ENCODE data around the gene CA9. TPM values are rescaled to one million over a fixed set of nuclear protein-coding genes. Genes with fewer than 3 reads are reported as not detected.

CA9 gene
- total RNA-seq, 1 experiment from 2014 or later, result not detected

DNA sequence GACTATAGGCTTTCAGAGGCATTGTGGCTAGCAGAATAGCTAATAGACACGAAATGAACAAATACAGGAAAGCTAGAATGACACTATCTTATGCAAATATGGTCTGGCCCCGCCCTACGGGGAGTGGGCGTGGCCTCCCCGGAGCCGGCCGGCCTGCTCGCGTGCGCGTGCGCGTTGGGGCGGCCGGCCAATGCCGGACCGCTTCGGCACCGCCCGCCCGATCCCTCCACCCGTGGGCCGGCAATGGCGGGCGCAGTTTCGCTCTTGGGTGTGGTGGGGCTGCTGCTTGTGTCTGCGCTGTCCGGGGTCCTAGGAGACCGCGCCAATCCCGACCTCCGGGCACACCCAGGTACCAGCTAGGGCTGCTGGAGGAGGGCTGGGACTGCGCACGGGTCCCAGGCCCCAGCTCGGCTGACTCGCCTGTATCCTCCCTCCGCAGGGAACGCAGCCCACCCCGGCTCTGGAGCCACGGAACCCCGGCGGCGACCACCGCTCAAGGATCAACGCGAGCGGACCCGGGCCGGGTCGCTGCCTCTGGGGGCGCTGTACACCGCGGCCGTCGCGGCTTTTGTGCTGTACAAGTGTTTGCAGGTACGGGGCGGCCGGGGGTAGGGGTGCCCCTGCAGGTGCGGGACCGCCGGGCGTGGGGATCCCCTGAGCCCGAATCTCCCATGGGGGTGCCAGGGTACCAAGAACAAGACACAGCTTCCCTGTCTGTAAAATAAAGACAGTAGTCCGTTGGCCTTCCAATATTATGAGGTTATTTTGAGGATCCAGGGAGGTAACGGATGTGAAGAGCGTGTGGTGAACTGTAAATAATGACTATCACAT is 15.4 kb upstream of the CA9 start, which contains the start of gene CCDC107:
Gene CCDC107, plus strand, starts transcription at position 156 of the 831 bp plus-strand sequence. Its CDS starts 88 bp downstream, at position 244.
- Histone ChIP-seq H3K4me3 (ENCODE audit: low read depth, low read length) (peak within 1 kb of the TSS; percentile 95), H3K36me3 (ENCODE audit: control insufficient read depth, insufficient read depth, low read length) (no peaks in the 10 kb centered on the region), H3K9me3 (no peaks in the 10 kb centered on the region), H3K4me1 (0 out of 2 replicates have a peak, but pooled peaks cover 5% of the 10 kb centered on the region), H3K27me3 (replicated peaks; ENCODE audit: control insufficient read depth, insufficient read depth, low read length) (no peaks in the 10 kb centered on the region)
- Mint-ChIP-seq H3K4me1 (ENCODE audit: low read depth, unreplicated experiment) (peaks cover 18% of the 10 kb centered on the region), H3K4me3 (ENCODE audit: unreplicated experiment) (peak within 1 kb of the TSS; percentile 76), H3K36me3 (ENCODE audit: insufficient read depth, unreplicated experiment) (peaks cover 52% of the 10 kb centered on the region), H3K27ac (ENCODE audit: unreplicated experiment) (peak within 1 kb of the TSS; percentile 82), H3K9me3 (ENCODE audit: unreplicated experiment) (no peaks in the 10 kb centered on the region), H3K27me3 (ENCODE audit: insufficient read depth, unreplicated experiment) (peaks cover 3% of the 10 kb centered on the region)
- BruUV-seq (replicated peaks), result TSS peak; percentile 68
- intact Hi-C loops (cut with micrococcal nuclease; ENCODE audit: unreplicated experiment), result loop anchor here (2.0 to 5.0 kb wide), 2 partner anchors 34 to 156 kb away; partner anchors contain the start of gene HINT2
- ChIA-PET POLR2A (interaction anchor here (0.5 to 2.3 kb wide), 15 partner anchors 11 to 532 kb away, joined by 3 to 35 read pairs (median 5); partner anchors contain the start of genes CREB3, GBA2, RGP1 and TLN1), CTCF (interaction anchor here (0.5 to 2.9 kb wide), 13 partner anchors 9 to 132 kb away, joined by 3 to 31 read pairs (median 4); partner anchors contain the start of genes CREB3, GBA2, RGP1 and TLN1)
- TF ChIP-seq, protein P1, sequence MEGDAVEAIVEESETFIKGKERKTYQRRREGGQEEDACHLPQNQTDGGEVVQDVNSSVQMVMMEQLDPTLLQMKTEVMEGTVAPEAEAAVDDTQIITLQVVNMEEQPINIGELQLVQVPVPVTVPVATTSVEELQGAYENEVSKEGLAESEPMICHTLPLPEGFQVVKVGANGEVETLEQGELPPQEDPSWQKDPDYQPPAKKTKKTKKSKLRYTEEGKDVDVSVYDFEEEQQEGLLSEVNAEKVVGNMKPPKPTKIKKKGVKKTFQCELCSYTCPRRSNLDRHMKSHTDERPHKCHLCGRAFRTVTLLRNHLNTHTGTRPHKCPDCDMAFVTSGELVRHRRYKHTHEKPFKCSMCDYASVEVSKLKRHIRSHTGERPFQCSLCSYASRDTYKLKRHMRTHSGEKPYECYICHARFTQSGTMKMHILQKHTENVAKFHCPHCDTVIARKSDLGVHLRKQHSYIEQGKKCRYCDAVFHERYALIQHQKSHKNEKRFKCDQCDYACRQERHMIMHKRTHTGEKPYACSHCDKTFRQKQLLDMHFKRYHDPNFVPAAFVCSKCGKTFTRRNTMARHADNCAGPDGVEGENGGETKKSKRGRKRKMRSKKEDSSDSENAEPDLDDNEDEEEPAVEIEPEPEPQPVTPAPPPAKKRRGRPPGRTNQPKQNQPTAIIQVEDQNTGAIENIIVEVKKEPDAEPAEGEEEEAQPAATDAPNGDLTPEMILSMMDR (IDR thresholded peaks at IDR 0.05; ENCODE audit: insufficient read depth in 1 of 2, low read depth in 1 of 2, low read length in 1 of 2, severe bottlenecking in 1 of 2, unreplicated experiment in 1 of 2), result peak; percentile 64 to 83
- peak; percentile 85 to 91 for DNase-seq

DNA sequence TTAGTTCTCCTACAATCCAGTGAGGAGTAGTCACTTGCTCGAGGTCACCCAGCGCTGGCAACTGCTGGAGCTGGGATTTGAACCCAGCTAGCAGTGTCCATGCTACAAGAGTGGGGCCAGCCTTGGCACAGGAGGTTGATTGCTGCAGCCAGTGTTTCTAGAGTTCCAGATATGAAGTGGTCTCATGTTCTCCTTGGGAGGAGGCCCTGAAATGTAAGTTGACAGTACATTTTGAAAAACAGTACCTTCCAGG is 14.8 kb upstream of the CA9 start:
- Histone ChIP-seq H3K4me1 (peaks cover 7% of the 10 kb centered on the region), H3K4me3 (ENCODE audit: low read depth, low read length) (peak overlapping the region; percentile 95), H3K9me3 (no peaks in the 10 kb centered on the region), H3K36me3 (ENCODE audit: control insufficient read depth, insufficient read depth, low read length) (no peaks in the 10 kb centered on the region), H3K27me3 (replicated peaks; ENCODE audit: control insufficient read depth, insufficient read depth, low read length) (no peaks in the 10 kb centered on the region)
- peaks cover 18% of the 10 kb centered on the region for H3K4me1 Mint-ChIP-seq (ENCODE audit: low read depth, unreplicated experiment)
- H3K4me3 Mint-ChIP-seq (ENCODE audit: unreplicated experiment), result peak overlapping the region; percentile 76
- TF ChIP-seq, protein P1 (IDR thresholded peaks at IDR 0.05; ENCODE audit: insufficient read depth in 1 of 2, low read depth in 1 of 2, low read length in 1 of 2, severe bottlenecking in 1 of 2, unreplicated experiment in 1 of 2), result no peak
- no TSS peak for BruUV-seq (replicated peaks)
- POLR2A ChIA-PET, result interaction anchor here (1.4 kb wide), 1 partner anchor 69 kb away, joined by 5 read pairs; no protein-coding TSS in a partner anchor
- H3K27ac Mint-ChIP-seq (ENCODE audit: unreplicated experiment), result peak overlapping the region; percentile 82
- peaks cover 3% of the 10 kb centered on the region for H3K27me3 Mint-ChIP-seq (ENCODE audit: insufficient read depth, unreplicated experiment)
- H3K36me3 Mint-ChIP-seq (ENCODE audit: insufficient read depth, unreplicated experiment), result peaks cover 52% of the 10 kb centered on the region
- CTCF ChIA-PET, result interaction anchor here (1.2 to 2.9 kb wide), 4 partner anchors 12 to 92 kb away, joined by 3 to 31 read pairs (median 6); no protein-coding TSS in a partner anchor
- intact Hi-C loops (cut with micrococcal nuclease; ENCODE audit: unreplicated experiment), result loop anchor here (2.0 to 5.0 kb wide), 2 partner anchors 33 to 156 kb away; partner anchors contain the start of gene HINT2
- DNase-seq, result no peak
- H3K9me3 Mint-ChIP-seq (ENCODE audit: unreplicated experiment), result no peaks in the 10 kb centered on the region

DNA sequence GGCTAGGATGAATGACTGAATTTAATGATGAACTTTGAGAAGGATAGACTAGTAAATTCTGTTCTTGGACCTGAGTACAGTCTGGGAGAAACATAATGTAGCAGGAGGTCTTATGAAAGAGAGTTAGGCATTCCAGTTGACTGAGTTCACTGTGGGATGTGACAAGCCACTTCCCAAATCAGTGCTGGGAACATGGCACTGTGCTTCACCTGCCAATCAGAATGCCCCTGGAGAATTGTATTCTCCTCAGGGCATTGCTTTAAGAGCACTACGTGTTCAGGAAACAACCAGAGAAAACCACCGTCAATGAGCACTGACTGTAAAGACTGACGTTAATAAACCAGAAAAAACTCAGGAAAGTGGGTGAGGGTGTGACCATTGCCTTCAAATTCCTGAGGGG is 14.4 kb upstream of the CA9 start:
- TF ChIP-seq, protein P1 (IDR thresholded peaks at IDR 0.05; ENCODE audit: insufficient read depth in 1 of 2, low read depth in 1 of 2, low read length in 1 of 2, severe bottlenecking in 1 of 2, unreplicated experiment in 1 of 2), result no peak
- Histone ChIP-seq H3K36me3 (ENCODE audit: control insufficient read depth, insufficient read depth, low read length) (no peaks in the 10 kb centered on the region), H3K9me3 (no peaks in the 10 kb centered on the region), H3K4me3 (ENCODE audit: low read depth, low read length) (peak overlapping the region; percentile 95), H3K4me1 (peaks cover 12% of the 10 kb centered on the region), H3K27me3 (replicated peaks; ENCODE audit: control insufficient read depth, insufficient read depth, low read length) (no peaks in the 10 kb centered on the region)
- POLR2A ChIA-PET, result interaction anchor here (1.4 kb wide), 1 partner anchor 69 kb away, joined by 5 read pairs; no protein-coding TSS in a partner anchor
- CTCF ChIA-PET, result interaction anchor here (2.9 kb wide), 1 partner anchor 13 kb away, joined by 31 read pairs; no protein-coding TSS in a partner anchor
- peak overlapping the region; percentile 82 for H3K27ac Mint-ChIP-seq (ENCODE audit: unreplicated experiment)
- peaks cover 3% of the 10 kb centered on the region for H3K27me3 Mint-ChIP-seq (ENCODE audit: insufficient read depth, unreplicated experiment)
- H3K4me3 Mint-ChIP-seq (ENCODE audit: unreplicated experiment), result peak overlapping the region; percentile 76
- DNase-seq, result no peak
- peaks cover 52% of the 10 kb centered on the region for H3K36me3 Mint-ChIP-seq (ENCODE audit: insufficient read depth, unreplicated experiment)
- intact Hi-C loops (cut with micrococcal nuclease; ENCODE audit: unreplicated experiment), result loop anchor here (2.0 to 5.0 kb wide), 2 partner anchors 33 to 155 kb away; partner anchors contain the start of gene HINT2
- H3K4me1 Mint-ChIP-seq (ENCODE audit: low read depth, unreplicated experiment), result peaks cover 18% of the 10 kb centered on the region
- H3K9me3 Mint-ChIP-seq (ENCODE audit: unreplicated experiment), result no peaks in the 10 kb centered on the region
- no TSS peak for BruUV-seq (replicated peaks)
